NCI-H1417 (cell line): ENCODE results near the gene TATDN2.
"Not testable (repeated sequence)": the region's sequence is repeated elsewhere in the genome, so short reads cannot be mapped to it uniquely, and the experiment has no call there.

ENCODE experiments used
- DNase-seq, 3 experiments: peaks; one replicate each; lab custom pipeline; 2025; lab: John Stamatoyannopoulos, UW

TATDN2 gene

GRCh38 chr3:10234526-10235230 is 13.6 kb upstream of the TATDN2 start:
- DNase-seq = no peak

GRCh38 chr3:10235551-10235950 is 12.7 kb upstream of the TATDN2 start:
- no peak for DNase-seq

- no peak for DNase-seq
These were observed 9.7 kb upstream of the TATDN2 start for GRCh38 chr3:10238345-10239183.

GRCh38 chr3:10240799-10241198 is 7.5 kb upstream of the TATDN2 start:
- DNase-seq = no peak

GRCh38 chr3:10242182-10243065 is 5.8 kb upstream of the TATDN2 start:
- no peak for DNase-seq

GRCh38 chr3:10244009-10244408 is 4.2 kb upstream of the TATDN2 start:
- no peak for DNase-seq

- DNase-seq = no peak
These were observed 3.1 kb upstream of the TATDN2 start for GRCh38 chr3:10245081-10245712.

- DNase-seq = no peak
These were observed 528 bp upstream of the TATDN2 start for GRCh38 chr3:10247679-10248183.

- peak in 2 of 3 experiments; percentile 17 to 31 for DNase-seq
These were observed 907 bp downstream of the TATDN2 start for GRCh38 chr3:10248984-10249748.

GRCh38 chr3:10249833-10250232 is 1.6 kb downstream of the TATDN2 start:
- no peak for DNase-seq

GRCh38 chr3:10251006-10251405 is 2.7 kb downstream of the TATDN2 start:
- DNase-seq = no peak

- no peak for DNase-seq
These were observed 5.5 kb downstream of the TATDN2 start for GRCh38 chr3:10253731-10254130.

- DNase-seq = no peak
These were observed 7.6 kb downstream of the TATDN2 start for GRCh38 chr3:10255835-10256234.

GRCh38 chr3:10259036-10259435 is 10.8 kb downstream of the TATDN2 start:
- DNase-seq = no peak

GRCh38 chr3:10259798-10260197 is 11.5 kb downstream of the TATDN2 start:
- DNase-seq = no peak

GRCh38 chr3:10260211-10260701 is 12.0 kb downstream of the TATDN2 start:
- no peak for DNase-seq

- DNase-seq = no peak
These were observed 13.8 kb downstream of the TATDN2 start for GRCh38 chr3:10262027-10262426.

- no peak for DNase-seq
These were observed 15.5 kb downstream of the TATDN2 start for GRCh38 chr3:10263646-10264363.

GRCh38 chr3:10265833-10266232 is 17.6 kb downstream of the TATDN2 start:
- DNase-seq = no peak

- not testable (repeated sequence) for DNase-seq
These were observed 18.7 kb downstream of the TATDN2 start for GRCh38 chr3:10266936-10267335.
